AG04450 (cell line): Measurements from ENCODE around the gene HCST. TPM values are rescaled to one million over a fixed set of nuclear protein-coding genes. Genes with fewer than 3 reads are reported as not detected.

Source experiments
- CTCF ChIA-PET: fragments of 300-600, 350-600 bp; formaldehyde crosslinking; extraction: SDS; loops from one replicate; lab custom pipeline; 2022; ENCODE audit warnings: antibody characterized with exemption, inconsistent platforms; lab: Charles Lee
- POLR2A ChIA-PET: fragments of 350-600 bp; formaldehyde crosslinking; extraction: SDS; loops from one replicate; lab custom pipeline; 2021; ENCODE audit warnings: antibody characterized with exemption, inconsistent platforms; lab: Yijun Ruan, JAX
- DNase-seq: peaks from one replicate; pipeline ENCODE4 v3.0.0-alpha.2; 2011; ENCODE audit warnings: low read depth, low spot score
- H3K27ac ChIP-seq: one replicate; pipeline ENCODE4 v1.5.1; 2012; ENCODE audit warnings: low read depth, low read length, control low read depth
- H3K27me3 ChIP-seq: one replicate; pipeline ENCODE4 v1.6.0; 2012; ENCODE audit warnings: low read length; ENCODE audit not compliant: control insufficient read depth, insufficient read depth
- H3K4me3 ChIP-seq: 2 replicates; pipeline ENCODE4 v1.5.1; 2011; ENCODE audit warnings: mild to moderate bottlenecking, low read depth, low read length, control low read depth
- H3K9me3 ChIP-seq: 2 replicates; pipeline ENCODE4 v1.5.1; 2012; ENCODE audit warnings: low read length; ENCODE audit not compliant: control insufficient read depth, insufficient read depth
- polyA plus RNA-seq: library from polyadenylated mRNA; depleted of rRNA; stranded (reverse); fragments of >200 nt; gene quantifications from 2 replicates; pipeline ENCODE4 v1.2.3, GENCODE V29; 2011
- TF ChIP-seq, protein P1 (sequence below): IDR thresholded peaks from 2 replicates; pipeline ENCODE4 v1.5.1; 2011; ENCODE audit warnings: low read depth, low read length, control low read depth, inconsistent platforms

The HCST gene
- polyA plus RNA-seq, 1 experiment: 0.31 TPM

DNA sequence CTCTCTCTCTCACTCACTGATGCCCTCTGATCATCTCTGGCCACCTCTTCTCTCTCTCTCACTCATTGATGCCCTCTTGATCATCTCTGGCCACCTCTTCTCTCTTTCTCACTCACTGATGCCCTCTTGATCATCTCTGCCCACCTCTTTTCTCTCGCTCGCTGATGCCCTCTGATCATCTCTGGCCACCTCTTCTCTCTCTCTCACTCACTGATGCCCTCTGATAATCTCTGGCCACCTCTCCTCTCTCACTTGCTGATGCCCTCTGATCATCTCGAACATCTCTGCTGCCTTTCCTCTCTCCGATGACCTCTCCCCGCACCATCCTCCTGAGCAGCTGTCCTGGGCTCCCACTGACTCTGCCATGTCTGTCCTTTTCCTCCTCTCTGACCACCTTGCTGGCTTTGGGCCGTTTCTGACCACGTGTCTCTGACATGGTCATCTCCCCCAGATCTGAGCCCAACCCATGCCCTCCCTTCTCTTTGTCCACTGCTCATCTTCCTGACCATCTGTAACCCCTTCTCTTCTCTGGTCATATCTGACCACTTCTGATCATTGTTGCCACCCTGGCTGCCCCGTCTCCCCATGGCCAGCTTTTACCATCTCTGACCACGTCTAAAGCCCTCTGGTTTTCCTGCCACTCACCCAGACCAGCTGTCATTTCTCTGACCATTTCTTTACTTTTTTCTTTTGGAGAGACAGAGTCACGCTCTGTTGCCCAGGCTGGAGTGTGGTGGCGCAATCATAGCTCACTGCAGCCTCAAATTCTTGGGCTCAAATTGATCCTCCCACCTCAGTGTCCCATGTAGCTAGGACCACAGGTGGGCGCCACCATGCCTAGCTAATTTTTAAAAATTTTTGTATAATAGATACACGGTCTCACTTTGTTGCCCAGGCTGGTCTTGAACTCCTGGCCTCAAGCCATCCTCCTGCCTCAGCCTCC, 36.2 kb downstream of the HCST start:
- POLR2A ChIA-PET: no interaction called here

GRCh38 chr19:35939307-35940077, 37.2 kb downstream of the HCST start:
- Histone ChIP-seq H3K27me3 (no peaks in the 10 kb centered on the region), H3K9me3 (no peaks in the 10 kb centered on the region; the same call in 1 of the 2 replicates), H3K27ac (no peak overlapping the region), H3K4me3 (no peak overlapping the region)
- TF ChIP-seq, protein P1, sequence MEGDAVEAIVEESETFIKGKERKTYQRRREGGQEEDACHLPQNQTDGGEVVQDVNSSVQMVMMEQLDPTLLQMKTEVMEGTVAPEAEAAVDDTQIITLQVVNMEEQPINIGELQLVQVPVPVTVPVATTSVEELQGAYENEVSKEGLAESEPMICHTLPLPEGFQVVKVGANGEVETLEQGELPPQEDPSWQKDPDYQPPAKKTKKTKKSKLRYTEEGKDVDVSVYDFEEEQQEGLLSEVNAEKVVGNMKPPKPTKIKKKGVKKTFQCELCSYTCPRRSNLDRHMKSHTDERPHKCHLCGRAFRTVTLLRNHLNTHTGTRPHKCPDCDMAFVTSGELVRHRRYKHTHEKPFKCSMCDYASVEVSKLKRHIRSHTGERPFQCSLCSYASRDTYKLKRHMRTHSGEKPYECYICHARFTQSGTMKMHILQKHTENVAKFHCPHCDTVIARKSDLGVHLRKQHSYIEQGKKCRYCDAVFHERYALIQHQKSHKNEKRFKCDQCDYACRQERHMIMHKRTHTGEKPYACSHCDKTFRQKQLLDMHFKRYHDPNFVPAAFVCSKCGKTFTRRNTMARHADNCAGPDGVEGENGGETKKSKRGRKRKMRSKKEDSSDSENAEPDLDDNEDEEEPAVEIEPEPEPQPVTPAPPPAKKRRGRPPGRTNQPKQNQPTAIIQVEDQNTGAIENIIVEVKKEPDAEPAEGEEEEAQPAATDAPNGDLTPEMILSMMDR: no peak
- ChIA-PET CTCF (no interaction called here), POLR2A (no interaction called here)
- DNase-seq: no peak

More for the DNA sequence above, 36.2 kb downstream of the HCST start:
- no peaks in the 10 kb centered on the region for H3K27me3 ChIP-seq
- H3K9me3 ChIP-seq: no peaks in the 10 kb centered on the region; the same call in 1 of the 2 replicates
- H3K27ac ChIP-seq: no peak overlapping the region
- CTCF ChIA-PET: interaction anchor here (0.6 to 1.6 kb wide), 2 partner anchors 11 to 56 kb away, joined by 4 to 5 read pairs; no protein-coding TSS in a partner anchor
- no peak for DNase-seq
- peak overlapping the region; percentile 74 for H3K4me3 ChIP-seq
- TF ChIP-seq, protein P1: no peak

DNA sequence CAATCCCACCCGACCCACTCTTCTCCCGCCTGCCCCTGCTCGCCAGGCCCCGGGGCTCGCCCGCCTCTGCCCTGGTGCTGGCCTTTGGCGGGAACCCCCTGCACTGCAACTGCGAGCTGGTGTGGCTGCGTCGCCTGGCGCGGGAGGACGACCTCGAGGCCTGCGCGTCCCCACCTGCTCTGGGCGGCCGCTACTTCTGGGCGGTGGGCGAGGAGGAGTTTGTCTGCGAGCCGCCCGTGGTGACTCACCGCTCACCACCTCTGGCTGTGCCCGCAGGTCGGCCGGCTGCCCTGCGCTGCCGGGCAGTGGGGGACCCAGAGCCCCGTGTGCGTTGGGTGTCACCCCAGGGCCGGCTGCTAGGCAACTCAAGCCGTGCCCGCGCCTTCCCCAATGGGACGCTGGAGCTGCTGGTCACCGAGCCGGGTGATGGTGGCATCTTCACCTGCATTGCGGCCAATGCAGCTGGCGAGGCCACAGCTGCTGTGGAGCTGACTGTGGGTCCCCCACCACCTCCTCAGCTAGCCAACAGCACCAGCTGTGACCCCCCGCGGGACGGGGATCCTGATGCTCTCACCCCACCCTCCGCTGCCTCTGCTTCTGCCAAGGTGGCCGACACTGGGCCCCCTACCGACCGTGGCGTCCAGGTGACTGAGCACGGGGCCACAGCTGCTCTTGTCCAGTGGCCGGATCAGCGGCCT, 37.9 kb downstream of the HCST start:
- DNase-seq: no peak
- Histone ChIP-seq H3K27ac (no peak overlapping the region), H3K9me3 (no peaks in the 10 kb centered on the region; the same call in 1 of the 2 replicates), H3K4me3 (no peak overlapping the region), H3K27me3 (no peaks in the 10 kb centered on the region)
- ChIA-PET POLR2A (no interaction called here), CTCF (no interaction called here)
- TF ChIP-seq, protein P1: no peak

DNA sequence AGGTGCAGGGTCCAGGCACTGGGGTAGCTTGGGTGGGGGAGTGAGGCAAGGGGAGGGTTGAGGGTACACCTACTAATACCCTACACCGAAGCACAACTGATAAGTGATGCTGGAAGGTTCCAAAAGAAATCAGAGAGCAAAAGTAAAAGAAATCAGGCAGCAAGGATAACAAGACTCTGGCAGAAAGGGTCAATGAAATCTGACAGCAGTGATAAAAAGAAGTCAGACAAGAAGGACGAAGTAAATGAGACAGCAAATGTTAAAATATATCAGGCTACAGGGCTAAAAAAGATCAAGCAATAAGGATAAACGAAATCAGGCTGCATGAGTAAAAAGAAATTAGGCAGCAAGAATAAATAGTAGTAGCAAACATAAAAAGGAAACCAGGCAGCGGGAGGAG, 38.5 kb downstream of the HCST start:
- POLR2A ChIA-PET: no interaction called here

More for the DNA sequence above, 38.5 kb downstream of the HCST start:
- no peaks in the 10 kb centered on the region for H3K27me3 ChIP-seq
- H3K4me3 ChIP-seq: no peak overlapping the region
- DNase-seq: no peak
- H3K27ac ChIP-seq: no peak overlapping the region
- TF ChIP-seq, protein P1: no peak
- H3K9me3 ChIP-seq: no peaks in the 10 kb centered on the region; the same call in 1 of the 2 replicates
- CTCF ChIA-PET: no interaction called here
